H1 (cell line): ENCODE data around the gene ZBTB46. TPM values are rescaled to one million over a fixed set of nuclear protein-coding genes. Genes with fewer than 3 reads are reported as not detected.

ENCODE experiments used
- MAFK ChIP-seq: IDR thresholded peaks from 2 replicates; pipeline ENCODE4 v1.6.1; 2012; ENCODE audit warnings: low read depth, mild to moderate bottlenecking, improper control_type of control experiment, low read length
- RBBP5 ChIP-seq: IDR thresholded peaks from 2 replicates; pipeline ENCODE4 v1.7.1; 2012; ENCODE audit warnings: low read depth, mild to moderate bottlenecking, inconsistent platforms, low read length, moderate library complexity, borderline replicate concordance
- RFX5 ChIP-seq: IDR thresholded peaks from 2 replicates; pipeline ENCODE4 v1.6.1; 2011; ENCODE audit warnings: low read depth, low read length, improper control_type of control experiment, borderline replicate concordance
- SP2 ChIP-seq: IDR thresholded peaks from 2 replicates; pipeline ENCODE4 v1.6.1; 2012; ENCODE audit warnings: mild to moderate bottlenecking, low read length, inconsistent platforms
- TCF12 ChIP-seq: IDR thresholded peaks from 2 replicates; pipeline ENCODE4 v1.6.1; 2011; ENCODE audit warnings: low read depth, mild to moderate bottlenecking, low read length
- ZNF274 ChIP-seq: IDR thresholded peaks from 2 replicates; pipeline ENCODE4 v1.7.0; 2012; ENCODE audit warnings: low read length, borderline replicate concordance; ENCODE audit errors: extremely low read depth
- polyA plus RNA-seq, 7 experiments: library from polyadenylated mRNA; depleted of rRNA in 3 of 7; stranded (reverse) in 5 of 7; unstranded in 2 of 7; fragments of >200 nt in 5 of 7; fragments of 200-250 nt in 2 of 7; gene quantifications; 1 replicate in 5 of 7; 2 replicates in 1 of 7; 4 replicates in 1 of 7; pipeline versions ENCODE4 v1.2.1 to v1.2.3, GENCODE V29; 2011 to 2013; ENCODE audit warnings: missing spikeins in 2 of 7, mixed read lengths in 2 of 7
- total RNA-seq: library from RNA; stranded (reverse); fragmentation: NEBNext Ultra II Directional; extraction: Animal tissue kit (Norgen Biotek cat#: 25700); gene quantifications from 2 replicates; pipeline ENCODE4 v1.2.1, GENCODE V29; 2021
- TF ChIP-seq, protein P1 (sequence below): IDR thresholded peaks from 2 replicates; pipeline ENCODE4 v1.6.1; 2012; ENCODE audit warnings: inconsistent platforms

Gene ZBTB46
- total and polyA plus RNA-seq, 2 of the 8 experiments (the other 6 are each of a cell fraction or from before 2014, with no cell fraction given): 6.4 to 22.4 TPM

DNA sequence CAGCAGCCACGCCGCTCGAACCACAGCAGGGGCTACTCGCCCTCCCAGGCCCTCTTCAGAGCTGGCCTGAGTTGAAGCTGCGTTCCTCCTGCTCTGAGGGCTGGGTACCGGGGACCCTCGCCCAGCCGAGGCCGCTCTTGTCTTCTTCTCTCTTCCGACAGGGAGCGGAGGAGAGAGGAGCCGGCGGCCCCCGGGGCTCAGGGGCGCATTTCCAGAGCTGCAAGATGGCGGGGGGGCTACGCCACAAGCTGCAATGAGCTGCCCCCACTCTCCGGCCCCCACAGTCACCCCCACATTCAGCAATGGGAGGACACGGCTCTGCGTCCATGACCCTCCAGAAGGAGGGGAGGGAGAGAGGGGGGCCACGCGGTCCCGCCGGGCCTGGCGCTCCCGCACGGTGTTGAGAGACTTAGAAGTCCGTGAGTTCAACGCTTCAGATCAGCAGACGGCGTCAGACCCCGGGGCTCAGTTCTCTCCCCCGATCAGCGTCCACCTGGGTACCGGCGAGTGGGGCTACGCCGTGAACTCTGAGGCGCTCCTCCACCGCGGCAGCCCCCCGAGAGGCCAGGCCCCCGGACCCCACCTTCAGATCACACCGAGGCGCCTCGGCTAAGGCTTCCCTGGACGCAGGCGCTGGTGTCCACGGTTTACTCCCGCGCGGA lies 59.9 kb downstream of the ZBTB46 start (continued):
- TF ChIP-seq SP2 (no peak), RFX5 (no peak), ZNF274 (no peak), MAFK (no peak), TCF12 (no peak), RBBP5 (no peak)
- TF ChIP-seq, protein P1, sequence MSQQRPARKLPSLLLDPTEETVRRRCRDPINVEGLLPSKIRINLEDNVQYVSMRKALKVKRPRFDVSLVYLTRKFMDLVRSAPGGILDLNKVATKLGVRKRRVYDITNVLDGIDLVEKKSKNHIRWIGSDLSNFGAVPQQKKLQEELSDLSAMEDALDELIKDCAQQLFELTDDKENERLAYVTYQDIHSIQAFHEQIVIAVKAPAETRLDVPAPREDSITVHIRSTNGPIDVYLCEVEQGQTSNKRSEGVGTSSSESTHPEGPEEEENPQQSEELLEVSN: no peak
- TF ChIP-seq, all 59 proteins: peak for 0
